ENCODE measurements around the gene POU6F1.

DNA sequence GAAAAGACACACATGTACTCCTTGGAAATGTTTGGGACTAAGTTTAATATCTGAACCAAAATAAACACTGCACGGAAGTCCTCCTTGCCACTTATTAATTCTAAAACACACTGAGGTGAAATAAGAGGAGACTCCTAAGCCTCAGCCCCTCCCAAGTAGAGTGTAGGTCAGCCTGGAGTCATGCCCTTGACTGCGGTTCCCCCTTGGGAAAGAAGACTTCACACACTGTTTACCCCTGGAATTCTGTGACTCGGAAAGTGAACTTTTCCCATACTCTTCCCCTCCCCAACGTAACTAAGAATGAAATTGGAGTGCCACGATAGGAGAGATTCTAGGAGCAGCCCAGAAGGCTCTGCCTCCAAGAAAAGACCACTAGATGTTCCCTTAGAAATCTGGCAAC is 36.3 kb downstream of the POU6F1 start:
- no peak for TF ChIP-seq ZNF707 (tag by site-specific recombination; IDR thresholded peaks at IDR 0.05)
- TF ChIP-seq, protein P1, sequence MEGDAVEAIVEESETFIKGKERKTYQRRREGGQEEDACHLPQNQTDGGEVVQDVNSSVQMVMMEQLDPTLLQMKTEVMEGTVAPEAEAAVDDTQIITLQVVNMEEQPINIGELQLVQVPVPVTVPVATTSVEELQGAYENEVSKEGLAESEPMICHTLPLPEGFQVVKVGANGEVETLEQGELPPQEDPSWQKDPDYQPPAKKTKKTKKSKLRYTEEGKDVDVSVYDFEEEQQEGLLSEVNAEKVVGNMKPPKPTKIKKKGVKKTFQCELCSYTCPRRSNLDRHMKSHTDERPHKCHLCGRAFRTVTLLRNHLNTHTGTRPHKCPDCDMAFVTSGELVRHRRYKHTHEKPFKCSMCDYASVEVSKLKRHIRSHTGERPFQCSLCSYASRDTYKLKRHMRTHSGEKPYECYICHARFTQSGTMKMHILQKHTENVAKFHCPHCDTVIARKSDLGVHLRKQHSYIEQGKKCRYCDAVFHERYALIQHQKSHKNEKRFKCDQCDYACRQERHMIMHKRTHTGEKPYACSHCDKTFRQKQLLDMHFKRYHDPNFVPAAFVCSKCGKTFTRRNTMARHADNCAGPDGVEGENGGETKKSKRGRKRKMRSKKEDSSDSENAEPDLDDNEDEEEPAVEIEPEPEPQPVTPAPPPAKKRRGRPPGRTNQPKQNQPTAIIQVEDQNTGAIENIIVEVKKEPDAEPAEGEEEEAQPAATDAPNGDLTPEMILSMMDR (tag by site-specific recombination; IDR thresholded peaks at IDR 0.05) = no peak
- TF ChIP-seq KLF8 (tag by site-specific recombination; IDR thresholded peaks at IDR 0.05) = no peak
- TF ChIP-seq, protein P2, sequence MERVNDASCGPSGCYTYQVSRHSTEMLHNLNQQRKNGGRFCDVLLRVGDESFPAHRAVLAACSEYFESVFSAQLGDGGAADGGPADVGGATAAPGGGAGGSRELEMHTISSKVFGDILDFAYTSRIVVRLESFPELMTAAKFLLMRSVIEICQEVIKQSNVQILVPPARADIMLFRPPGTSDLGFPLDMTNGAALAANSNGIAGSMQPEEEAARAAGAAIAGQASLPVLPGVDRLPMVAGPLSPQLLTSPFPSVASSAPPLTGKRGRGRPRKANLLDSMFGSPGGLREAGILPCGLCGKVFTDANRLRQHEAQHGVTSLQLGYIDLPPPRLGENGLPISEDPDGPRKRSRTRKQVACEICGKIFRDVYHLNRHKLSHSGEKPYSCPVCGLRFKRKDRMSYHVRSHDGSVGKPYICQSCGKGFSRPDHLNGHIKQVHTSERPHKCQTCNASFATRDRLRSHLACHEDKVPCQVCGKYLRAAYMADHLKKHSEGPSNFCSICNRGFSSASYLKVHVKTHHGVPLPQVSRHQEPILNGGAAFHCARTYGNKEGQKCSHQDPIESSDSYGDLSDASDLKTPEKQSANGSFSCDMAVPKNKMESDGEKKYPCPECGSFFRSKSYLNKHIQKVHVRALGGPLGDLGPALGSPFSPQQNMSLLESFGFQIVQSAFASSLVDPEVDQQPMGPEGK (tag by site-specific recombination; IDR thresholded peaks at IDR 0.05) = no peak
- no peak for TF ChIP-seq ZNF571 (tag by site-specific recombination; IDR thresholded peaks at IDR 0.05)
- TF ChIP-seq, protein P3, sequence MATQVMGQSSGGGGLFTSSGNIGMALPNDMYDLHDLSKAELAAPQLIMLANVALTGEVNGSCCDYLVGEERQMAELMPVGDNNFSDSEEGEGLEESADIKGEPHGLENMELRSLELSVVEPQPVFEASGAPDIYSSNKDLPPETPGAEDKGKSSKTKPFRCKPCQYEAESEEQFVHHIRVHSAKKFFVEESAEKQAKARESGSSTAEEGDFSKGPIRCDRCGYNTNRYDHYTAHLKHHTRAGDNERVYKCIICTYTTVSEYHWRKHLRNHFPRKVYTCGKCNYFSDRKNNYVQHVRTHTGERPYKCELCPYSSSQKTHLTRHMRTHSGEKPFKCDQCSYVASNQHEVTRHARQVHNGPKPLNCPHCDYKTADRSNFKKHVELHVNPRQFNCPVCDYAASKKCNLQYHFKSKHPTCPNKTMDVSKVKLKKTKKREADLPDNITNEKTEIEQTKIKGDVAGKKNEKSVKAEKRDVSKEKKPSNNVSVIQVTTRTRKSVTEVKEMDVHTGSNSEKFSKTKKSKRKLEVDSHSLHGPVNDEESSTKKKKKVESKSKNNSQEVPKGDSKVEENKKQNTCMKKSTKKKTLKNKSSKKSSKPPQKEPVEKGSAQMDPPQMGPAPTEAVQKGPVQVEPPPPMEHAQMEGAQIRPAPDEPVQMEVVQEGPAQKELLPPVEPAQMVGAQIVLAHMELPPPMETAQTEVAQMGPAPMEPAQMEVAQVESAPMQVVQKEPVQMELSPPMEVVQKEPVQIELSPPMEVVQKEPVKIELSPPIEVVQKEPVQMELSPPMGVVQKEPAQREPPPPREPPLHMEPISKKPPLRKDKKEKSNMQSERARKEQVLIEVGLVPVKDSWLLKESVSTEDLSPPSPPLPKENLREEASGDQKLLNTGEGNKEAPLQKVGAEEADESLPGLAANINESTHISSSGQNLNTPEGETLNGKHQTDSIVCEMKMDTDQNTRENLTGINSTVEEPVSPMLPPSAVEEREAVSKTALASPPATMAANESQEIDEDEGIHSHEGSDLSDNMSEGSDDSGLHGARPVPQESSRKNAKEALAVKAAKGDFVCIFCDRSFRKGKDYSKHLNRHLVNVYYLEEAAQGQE (tag by site-specific recombination; IDR thresholded peaks at IDR 0.05) = no peak

Measured in HEK293 (cell line).